ENCODE data around the gene ITPKA.
A peak's percentile ranks its signal among the peaks of the same experiment; 100 is the strongest.

Gene ITPKA

GRCh38 chr15:41504751-41505492 is 11.2 kb downstream of the ITPKA start:
- DNase-seq: no peak
- intact Hi-C loops (cut with DNase I): no loop called here

DNA sequence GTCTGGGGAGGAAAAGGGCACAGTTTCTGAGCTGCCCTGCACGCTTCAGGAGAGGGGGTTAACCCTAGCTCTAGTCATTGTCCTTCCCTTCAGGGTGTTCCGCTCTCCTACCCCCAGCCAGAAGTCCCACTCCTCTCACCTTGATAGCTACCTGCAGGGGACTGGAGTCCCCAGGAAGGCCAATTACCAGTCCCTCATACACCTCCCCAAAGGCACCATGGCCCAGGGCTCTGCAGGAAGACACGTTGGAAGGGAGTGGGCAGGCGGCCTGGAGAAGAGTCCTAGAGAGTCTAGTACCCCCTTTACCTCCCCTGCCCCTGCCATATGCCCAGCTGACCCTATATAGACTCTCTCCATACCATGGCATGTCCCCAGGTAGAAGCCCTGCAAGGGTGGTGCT is 12.1 kb downstream of the ITPKA start:
- DNase-seq: no peak
- intact Hi-C loops (cut with DNase I): no loop called here

DNA sequence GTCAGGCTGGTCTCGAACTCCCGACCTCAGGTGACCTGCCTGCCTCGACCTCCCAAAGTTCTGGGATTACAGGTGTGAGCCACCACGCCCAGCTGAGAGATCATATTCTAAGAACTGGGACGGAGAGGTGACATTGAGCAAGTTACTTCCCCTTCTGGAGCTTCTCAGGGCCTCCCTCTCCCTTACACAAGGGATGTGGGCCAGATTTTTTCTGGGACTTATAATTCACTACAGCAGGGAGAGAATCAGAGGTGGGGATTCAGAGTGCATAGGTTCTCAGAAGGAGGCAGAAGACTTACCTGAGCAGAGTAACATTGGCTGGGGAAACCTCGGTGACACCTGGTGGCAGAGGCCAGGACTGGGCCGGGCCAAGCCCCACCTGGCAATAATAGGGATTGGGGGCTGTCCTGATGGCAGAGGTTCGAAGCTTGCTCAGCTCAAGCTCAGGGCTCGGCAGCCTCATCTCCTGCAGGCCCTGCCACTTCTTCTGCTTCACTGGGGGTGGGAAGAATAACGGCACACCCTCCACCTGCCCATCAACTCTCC is 13.2 kb downstream of the ITPKA start:
- intact Hi-C loops (cut with DNase I): no loop called here
- peak in 2 of 42 donors; percentile 22 to 41 for DNase-seq

GRCh38 chr15:41507820-41508290 is 14.2 kb downstream of the ITPKA start:
- intact Hi-C loops (cut with DNase I): no loop called here
- DNase-seq: no peak

- DNase-seq: no peak
- intact Hi-C loops (cut with DNase I): no loop called here
These were observed 17.1 kb downstream of the ITPKA start for GRCh38 chr15:41510728-41511127.

DNA sequence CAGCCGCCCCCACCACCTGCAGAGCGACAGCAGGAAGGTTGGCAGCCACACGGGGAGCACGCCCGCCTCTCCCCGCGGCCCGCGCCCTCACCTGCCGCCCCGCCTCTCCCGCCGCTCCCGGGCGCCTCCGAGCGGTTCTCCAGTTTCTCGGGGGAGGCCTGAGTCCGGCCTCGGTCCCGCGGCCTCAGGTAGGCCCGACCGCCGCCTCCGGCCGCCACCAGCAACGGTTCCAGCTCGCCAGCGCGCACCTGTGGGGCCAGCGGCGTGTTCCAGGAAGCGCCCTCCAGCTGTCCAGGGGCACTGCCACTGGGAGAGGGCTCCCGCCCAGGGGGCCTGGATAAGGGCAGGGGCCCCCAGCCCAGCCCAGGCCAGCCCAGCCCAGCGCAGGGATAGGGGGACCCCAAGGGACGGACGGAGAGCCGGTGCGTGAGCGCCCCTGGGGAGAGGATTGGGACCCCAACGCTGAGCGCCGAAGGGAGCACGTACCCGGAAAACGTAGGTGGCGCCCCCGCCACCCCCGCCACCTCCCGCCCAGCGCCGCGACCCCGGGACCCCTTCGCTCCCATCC is 17.7 kb downstream of the ITPKA start:
- intact Hi-C loops (cut with DNase I): no loop called here

GRCh38 chr15:41511899-41512369 is 18.3 kb downstream of the ITPKA start:
- intact Hi-C loops (cut with DNase I): no loop called here

More for the DNA sequence above, 17.7 kb downstream of the ITPKA start:
- peak in 1 of 42 donors; percentile 25 for DNase-seq

GRCh38 chr15:41512512-41512939 is 18.9 kb downstream of the ITPKA start:
- intact Hi-C loops (cut with DNase I): no loop called here
- no peak for DNase-seq

More at GRCh38 chr15:41511899-41512369, 18.3 kb downstream of the ITPKA start:
- DNase-seq: peak in 7 of 42 donors; percentile 29 to 60 (median 40)

GRCh38 chr15:41512940-41513505 is 19.3 kb downstream of the ITPKA start:
- DNase-seq: no peak
- intact Hi-C loops (cut with DNase I): no loop called here

DNA sequence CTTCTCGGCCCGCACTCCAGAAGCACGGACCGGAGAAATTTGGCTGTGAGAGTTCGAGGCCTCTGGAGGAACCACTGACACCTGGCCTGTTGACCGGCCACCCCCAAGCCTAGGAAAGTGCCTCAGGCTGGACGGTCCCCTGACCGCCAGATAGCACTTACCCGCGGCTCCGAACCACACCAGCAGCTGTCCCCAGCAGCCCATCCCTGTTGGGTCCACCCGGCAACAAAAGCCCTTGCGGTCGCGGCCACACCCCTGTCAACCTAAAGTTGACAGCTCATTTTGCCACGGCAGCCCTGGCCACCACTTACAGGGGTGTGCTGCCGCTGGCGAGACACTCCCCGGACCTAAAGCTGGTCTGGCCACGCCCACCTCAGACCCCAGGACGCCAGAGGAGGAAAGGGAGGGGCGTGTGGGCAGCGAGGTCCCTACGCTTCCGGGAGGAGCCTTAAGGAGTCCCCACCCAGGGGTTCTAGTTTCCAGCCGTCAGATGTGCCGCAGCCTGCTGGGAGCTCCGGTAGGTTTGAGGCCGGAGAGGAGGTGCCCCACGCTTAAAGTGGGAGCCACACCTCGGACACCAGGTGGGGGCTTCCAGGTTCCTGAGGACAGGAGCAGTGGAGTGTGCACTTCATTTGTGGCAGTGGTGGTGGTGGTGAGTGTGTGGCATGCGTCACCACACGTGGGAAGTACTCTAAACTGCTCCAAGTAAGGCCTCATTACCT is 20.0 kb downstream of the ITPKA start, which contains the start of gene LTK:
LTK (minus strand) TSS at position 322 of the 722 bp plus-strand sequence; CDS start at position 204, 118 bp downstream.
- no peak for DNase-seq
- intact Hi-C loops (cut with DNase I): no loop called here

GRCh38 chr15:41517895-41518449 is 24.3 kb downstream of the ITPKA start:
- no peak for DNase-seq
- intact Hi-C loops (cut with DNase I): no loop called here

DNA sequence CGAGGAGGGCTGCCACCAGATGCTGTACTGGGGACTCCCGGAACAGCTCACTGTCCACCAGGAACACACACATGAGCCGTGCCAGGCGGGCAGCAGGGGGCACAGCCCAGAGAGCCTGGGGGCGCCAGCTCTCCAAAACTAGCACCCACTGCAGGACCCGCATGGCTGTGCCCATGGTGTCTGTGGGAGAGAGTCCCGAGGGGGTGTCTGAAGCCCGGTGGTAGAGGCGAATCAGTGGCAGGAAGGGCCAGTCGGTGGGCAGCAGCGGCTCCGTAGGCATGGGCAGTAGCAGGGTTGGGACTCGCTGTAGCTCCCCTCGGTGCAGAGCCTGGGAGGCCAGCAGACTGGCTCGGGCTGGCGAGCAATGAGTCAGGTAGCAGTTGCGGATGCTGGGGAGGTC is 27.0 kb downstream of the ITPKA start:
- DNase-seq: no peak
- intact Hi-C loops (cut with DNase I): no loop called here

- intact Hi-C loops (cut with DNase I): no loop called here
- DNase-seq: no peak
These were observed 27.9 kb downstream of the ITPKA start for GRCh38 chr15:41521614-41522013.

GRCh38 chr15:41523097-41523496 is 29.4 kb downstream of the ITPKA start:
- DNase-seq: peak in 1 of 42 donors; percentile 51
- intact Hi-C loops (cut with DNase I): no loop called here

GRCh38 chr15:41530363-41530956 is 36.8 kb downstream of the ITPKA start:
- intact Hi-C loops (cut with DNase I): no loop called here
- DNase-seq: no peak

- no peak for DNase-seq
- intact Hi-C loops (cut with DNase I): no loop called here
These were observed 41.9 kb downstream of the ITPKA start for GRCh38 chr15:41535544-41535943.

- intact Hi-C loops (cut with DNase I): no loop called here
These were observed 43.2 kb downstream of the ITPKA start for GRCh38 chr15:41536866-41537265.

DNA sequence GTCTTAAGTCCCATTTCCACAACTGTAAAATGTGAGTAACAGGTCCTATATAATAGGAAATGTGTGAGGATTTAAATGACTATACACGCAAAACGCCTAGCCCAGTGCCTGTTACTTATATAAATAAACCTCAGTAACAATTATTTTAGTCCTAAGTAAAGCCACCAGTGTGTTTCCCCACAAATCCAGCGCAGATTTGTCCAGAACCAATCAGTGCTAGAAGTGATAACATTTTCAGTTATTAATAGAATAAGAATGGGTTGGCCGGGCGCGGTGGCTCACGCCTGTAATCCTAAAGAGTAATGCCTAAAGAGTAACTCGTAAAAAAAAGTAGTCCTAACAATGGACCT is 49.8 kb downstream of the ITPKA start:
- intact Hi-C loops (cut with DNase I): no loop called here
- no peak for DNase-seq

More at GRCh38 chr15:41536866-41537265, 43.2 kb downstream of the ITPKA start:
- no peak for DNase-seq

DNA sequence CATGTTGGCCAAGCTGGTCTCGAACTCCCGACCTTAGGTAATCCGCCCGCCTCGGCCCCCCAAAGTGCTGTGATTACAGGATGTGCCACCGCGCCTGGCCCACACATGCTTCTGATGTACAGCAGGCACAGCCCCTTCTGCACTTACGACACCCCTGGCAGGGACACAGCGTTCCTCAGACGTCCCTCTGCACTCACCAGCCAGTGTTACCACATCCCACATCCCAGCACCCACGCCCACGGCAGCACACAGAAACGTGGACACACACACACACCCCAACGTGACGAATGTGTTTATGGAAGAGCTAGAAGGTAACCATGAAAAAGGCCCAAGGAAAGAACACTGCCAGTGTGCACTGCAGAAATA is 51.0 kb downstream of the ITPKA start:
- intact Hi-C loops (cut with DNase I): no loop called here
- peak in 2 of 42 donors; percentile 19 to 38 for DNase-seq

All from head of caudate nucleus (tissue), 42 donors.